CD4-positive, alpha-beta T cell treated with Interleukin-17A for 1 hour (primary cell): ENCODE results near the gene RNF7.
"Not testable (repeated sequence)": the region's sequence is repeated elsewhere in the genome, so short reads cannot be mapped to it uniquely, and the experiment has no call there.

Experiments
- DNase-seq: peaks from one replicate; pipeline ENCODE4 v3.0.0-alpha.2; 2020

The RNF7 gene

GRCh38 chr3:141738022-141738890 lies at the start of gene RNF7:
Gene RNF7, plus strand, starts transcription at chr3:141738298. Its CDS starts 44 bp downstream, at chr3:141738342.
- DNase-seq, result peak; percentile 98

- no peak for DNase-seq
These were observed 47.5 kb upstream of the RNF7 start for GRCh38 chr3:141690431-141691072.

GRCh38 chr3:141691471-141691870 lies 46.6 kb upstream of the RNF7 start:
- not testable (repeated sequence) for DNase-seq

- DNase-seq, result not testable (repeated sequence)
These were observed 45.1 kb upstream of the RNF7 start for GRCh38 chr3:141692973-141693372.

GRCh38 chr3:141699324-141699723 lies 38.8 kb upstream of the RNF7 start:
- DNase-seq, result no peak

GRCh38 chr3:141699897-141700296 lies 38.2 kb upstream of the RNF7 start:
- DNase-seq, result no peak

- DNase-seq, result not testable (repeated sequence)
These were observed 34.7 kb upstream of the RNF7 start for GRCh38 chr3:141703367-141703766.

GRCh38 chr3:141707741-141708203 lies 30.3 kb upstream of the RNF7 start:
- no peak for DNase-seq

- DNase-seq, result no peak
These were observed 29.7 kb upstream of the RNF7 start for GRCh38 chr3:141708367-141708766.

GRCh38 chr3:141709126-141709770 lies 28.9 kb upstream of the RNF7 start:
- no peak for DNase-seq

- DNase-seq, result no peak
These were observed 28.0 kb upstream of the RNF7 start for GRCh38 chr3:141710121-141710520.

- DNase-seq, result no peak
These were observed 27.0 kb upstream of the RNF7 start for GRCh38 chr3:141710888-141711616.

- no peak for DNase-seq
These were observed 23.4 kb upstream of the RNF7 start for GRCh38 chr3:141714671-141715070.

GRCh38 chr3:141722081-141722480 lies 16.0 kb upstream of the RNF7 start:
- no peak for DNase-seq

GRCh38 chr3:141722648-141723047 lies 15.4 kb upstream of the RNF7 start:
- DNase-seq, result no peak

GRCh38 chr3:141723255-141723654 lies 14.8 kb upstream of the RNF7 start:
- no peak for DNase-seq

GRCh38 chr3:141724186-141724585 lies 13.9 kb upstream of the RNF7 start:
- DNase-seq, result no peak

GRCh38 chr3:141725036-141725435 lies 13.1 kb upstream of the RNF7 start:
- no peak for DNase-seq

GRCh38 chr3:141726483-141726882 lies 11.6 kb upstream of the RNF7 start:
- no peak for DNase-seq

- DNase-seq, result no peak
These were observed 9.7 kb upstream of the RNF7 start for GRCh38 chr3:141728355-141728892.

- peak; percentile 6 for DNase-seq
These were observed 8.9 kb upstream of the RNF7 start for GRCh38 chr3:141729240-141729639.

GRCh38 chr3:141735176-141735575 lies 2.9 kb upstream of the RNF7 start:
- no peak for DNase-seq
